ENCODE measurements around the gene FRMD3. TPM values are rescaled to one million over a fixed set of nuclear protein-coding genes. Genes with fewer than 3 reads are reported as not detected.

Gene FRMD3
- total and polyA plus RNA-seq, 2 donors (not counting 3 experiments of a cell fraction or from before 2014, with no cell fraction given): 3.0 to 6.1 TPM

DNA sequence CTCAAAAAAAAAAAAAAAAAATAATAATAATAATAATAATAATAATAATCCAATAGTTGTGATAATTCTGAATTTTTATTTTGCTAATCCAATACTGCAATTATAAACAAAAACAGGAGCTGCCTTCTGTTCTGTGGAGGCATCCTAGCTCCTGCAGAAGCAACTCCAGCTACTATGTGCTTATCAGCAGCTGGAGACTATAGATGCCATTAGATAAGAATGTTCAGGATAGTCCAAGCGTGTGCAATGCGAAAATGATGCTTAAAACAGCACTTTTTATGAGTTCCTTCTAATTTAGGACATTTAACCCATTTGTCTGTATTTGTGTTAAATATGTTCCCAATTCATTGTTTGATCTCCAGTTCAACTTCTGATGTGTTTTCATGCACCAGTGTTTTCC, 254.7 kb downstream of the FRMD3 start:
- dilution Hi-C loops (cut with MboI; ENCODE audit: extremely low pct_ligation_motif_present, low sequenced_read_pairs): no loop called here
- TF ChIP-seq, protein P1, sequence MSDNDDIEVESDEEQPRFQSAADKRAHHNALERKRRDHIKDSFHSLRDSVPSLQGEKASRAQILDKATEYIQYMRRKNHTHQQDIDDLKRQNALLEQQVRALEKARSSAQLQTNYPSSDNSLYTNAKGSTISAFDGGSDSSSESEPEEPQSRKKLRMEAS (IDR thresholded peaks at IDR 0.05; ENCODE audit: insufficient read depth, insufficient read length): no peak
- TF ChIP-seq GATA2 (IDR thresholded peaks at IDR 0.05; ENCODE audit: insufficient read depth, insufficient read length, low read depth, low read length) (no peak), POLR2AphosphoS5 (IDR thresholded peaks at IDR 0.05; ENCODE audit: insufficient read depth, low read depth, low read length) (no peak), JUN (IDR thresholded peaks at IDR 0.05; ENCODE audit: borderline replicate concordance, insufficient read depth, insufficient read length, low read depth) (no peak), MYC (IDR thresholded peaks at IDR 0.05; ENCODE audit: low read depth, low read length) (no peak), FOS (IDR thresholded peaks at IDR 0.05; ENCODE audit: borderline replicate concordance, insufficient read depth, low read length) (no peak)
- TF ChIP-seq, protein P2, sequence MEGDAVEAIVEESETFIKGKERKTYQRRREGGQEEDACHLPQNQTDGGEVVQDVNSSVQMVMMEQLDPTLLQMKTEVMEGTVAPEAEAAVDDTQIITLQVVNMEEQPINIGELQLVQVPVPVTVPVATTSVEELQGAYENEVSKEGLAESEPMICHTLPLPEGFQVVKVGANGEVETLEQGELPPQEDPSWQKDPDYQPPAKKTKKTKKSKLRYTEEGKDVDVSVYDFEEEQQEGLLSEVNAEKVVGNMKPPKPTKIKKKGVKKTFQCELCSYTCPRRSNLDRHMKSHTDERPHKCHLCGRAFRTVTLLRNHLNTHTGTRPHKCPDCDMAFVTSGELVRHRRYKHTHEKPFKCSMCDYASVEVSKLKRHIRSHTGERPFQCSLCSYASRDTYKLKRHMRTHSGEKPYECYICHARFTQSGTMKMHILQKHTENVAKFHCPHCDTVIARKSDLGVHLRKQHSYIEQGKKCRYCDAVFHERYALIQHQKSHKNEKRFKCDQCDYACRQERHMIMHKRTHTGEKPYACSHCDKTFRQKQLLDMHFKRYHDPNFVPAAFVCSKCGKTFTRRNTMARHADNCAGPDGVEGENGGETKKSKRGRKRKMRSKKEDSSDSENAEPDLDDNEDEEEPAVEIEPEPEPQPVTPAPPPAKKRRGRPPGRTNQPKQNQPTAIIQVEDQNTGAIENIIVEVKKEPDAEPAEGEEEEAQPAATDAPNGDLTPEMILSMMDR (IDR thresholded peaks at IDR 0.05; ENCODE audit: extremely low read depth in 1 of 2, insufficient read depth in 1 of 2, low read depth in 1 of 2, low read length in 2 of 2): no peak

More for the DNA sequence above, 254.7 kb downstream of the FRMD3 start:
- H3K27me3 ChIP-seq (ENCODE audit: control insufficient read depth in 2 of 2, insufficient read depth in 2 of 2, low read length in 2 of 2): no peaks in the 10 kb centered on the region
- no peaks in the 10 kb centered on the region for H4K20me1 ChIP-seq (replicated peaks; ENCODE audit: control insufficient read depth, extremely low read depth, insufficient read depth, low read length)
- no peaks in the 10 kb centered on the region for H3K9me3 ChIP-seq (replicated peaks; ENCODE audit: control insufficient read depth, insufficient read depth, low read length)
- H3K4me2 ChIP-seq (ENCODE audit: insufficient read depth, low read length): no peak overlapping the region
- H2AFZ ChIP-seq (ENCODE audit: low read depth, low read length): no peak overlapping the region
- CTCF ChIA-PET: interaction anchor here (3.4 to 4.2 kb wide), 2 partner anchors 51 to 63 kb away, joined by 25 to 27 read pairs; no protein-coding TSS in a partner anchor
- FAIRE-seq (no peak), DNase-seq (ENCODE audit: low read depth, low spot score) (no peak)
- H3K9me1 ChIP-seq (replicated peaks; ENCODE audit: control insufficient read depth, extremely low read depth, insufficient read depth, low read length): no peaks in the 10 kb centered on the region
- no peak overlapping the region for H3K4me3 ChIP-seq (replicated peaks in 1 of 3; ENCODE audit: insufficient read depth in 1 of 3, low read depth in 1 of 3, low read length in 3 of 3)
- POLR2A ChIA-PET: no interaction called here
- H3K9ac ChIP-seq (replicated peaks; ENCODE audit: extremely low read depth, insufficient read depth, low read length): no peak overlapping the region
- intact Hi-C loops (cut with micrococcal nuclease): no loop called here
- no peaks in the 10 kb centered on the region for H3K79me2 ChIP-seq (ENCODE audit: control insufficient read depth, insufficient read depth, low read length)
- H3K27ac ChIP-seq (ENCODE audit: insufficient read depth, low read depth, low read length): no peak overlapping the region
- no TSS peak for BruUV-seq (replicated peaks)
- no peaks in the 10 kb centered on the region for H3K36me3 ChIP-seq (ENCODE audit: control insufficient read depth in 2 of 2, extremely low read depth in 1 of 2, insufficient read depth in 2 of 2, low read length in 2 of 2)
- H3K4me1 ChIP-seq (ENCODE audit: control insufficient read depth, extremely low read depth, insufficient read depth, low read length): peaks cover 25% of the 10 kb centered on the region

Measured in endothelial cell of umbilical vein (primary cell).